HCT116 (cell line): ENCODE measurements around the gene ZNF516. TPM values are rescaled to one million over a fixed set of nuclear protein-coding genes. Genes with fewer than 3 reads are reported as not detected.

Source experiments
- ATAC-seq: fragments of 200-7000 bp; cut with Tn5 transposase; 2 replicates; pipeline ENCODE4 v1.9.1; 2020; ENCODE audit warnings: mild to moderate bottlenecking, moderate library complexity
- BruUV-seq: library from RNA; stranded (reverse); fragments of 400-500 nt; replicated peaks from 2 replicates; lab custom pipeline; 2021; lab: Mats Ljungman, UMichigan
- CTCF ChIA-PET: fragments of 300-600 bp; sonication (Branson Sonifier 250); formaldehyde crosslinking; loops from one replicate; lab custom pipeline; 2021; ENCODE audit warnings: antibody characterized with exemption; lab: Charles Lee
- POLR2A ChIA-PET: fragments of 300-600, 350-600 bp; sonication (Branson Sonifier 250); formaldehyde crosslinking; loops from one replicate; lab custom pipeline; 2021; ENCODE audit warnings: antibody characterized with exemption; lab: Charles Lee
- RAD21 ChIA-PET, 2 experiments: fragments of 300-600 bp; sonication (Branson Sonifier 250); formaldehyde crosslinking; loops; one replicate each; lab custom pipeline; 2023; ENCODE audit warnings: low total read pairs in 2 of 2; ENCODE audit not compliant: uncharacterized antibody in 2 of 2, unreplicated experiment in 2 of 2, low non-redundant PET in 1 of 2; lab: Charles Lee
- DNase-seq: peaks from one replicate; pipeline ENCODE4 v3.0.0-alpha.2; 2010; ENCODE audit warnings: low read depth, low spot score
- H2AFZ ChIP-seq: fragments of 200-600 bp; shearing (Covaris generic), sonication (generic); 2 replicates; pipeline ENCODE4 v1.6.1; 2017; ENCODE audit warnings: low read depth, mixed run types, mixed read lengths, antibody characterized with exemption, low read length; ENCODE audit not compliant: poor library complexity, severe bottlenecking
- H3K27ac ChIP-seq: 2 replicates; pipeline ENCODE4 v1.5.1; 2012; ENCODE audit warnings: low read depth, low read length
- H3K27me3 ChIP-seq: fragments of 200-600 bp; sonication (generic); 2 replicates; pipeline ENCODE4 v1.6.1; 2016; ENCODE audit warnings: mixed run types, low read length, mixed read lengths; ENCODE audit not compliant: insufficient read depth
- H3K36me3 ChIP-seq, 2 experiments: fragments of 200-500 bp in 1 of 2; fragments of 200-600 bp in 1 of 2; sonication (Bioruptor generic) in 1 of 2; sonication (generic) in 1 of 2; 2 replicates each; pipeline versions ENCODE4 v1.5.1 to v1.6.1; 2014 to 2016; ENCODE audit warnings: low read length in 2 of 2, inconsistent platforms in 1 of 2, mixed read lengths in 1 of 2, mixed run types in 1 of 2; ENCODE audit not compliant: insufficient read depth in 2 of 2, control insufficient read depth in 1 of 2
- H3K4me1 ChIP-seq, 2 experiments: fragments of 200-600 bp in 1 of 2; sonication (generic) in 1 of 2; 2 replicates each; pipeline versions ENCODE4 v1.5.1 to v1.6.1; 2012 to 2017; ENCODE audit warnings: low read length in 2 of 2, inconsistent platforms in 1 of 2, mild to moderate bottlenecking in 1 of 2, mixed read lengths in 1 of 2, mixed run types in 1 of 2, moderate library complexity in 1 of 2; ENCODE audit not compliant: insufficient read depth in 2 of 2, control insufficient read depth in 1 of 2
- H3K4me2 ChIP-seq: fragments of 200-600 bp; sonication (generic); 2 replicates; pipeline ENCODE4 v1.6.1; 2017; ENCODE audit warnings: mixed run types, low read length, mixed read lengths
- H3K4me3 ChIP-seq, 2 experiments: fragments of 200-600 bp in 1 of 2; sonication (generic) in 1 of 2; replicated peaks in 1 of 2; 2 replicates each; pipeline ENCODE4 v1.5.1; 2011 to 2016; ENCODE audit warnings: low read length in 2 of 2, control low read depth in 1 of 2, low read depth in 1 of 2, mild to moderate bottlenecking in 1 of 2, mixed read lengths in 1 of 2, mixed run types in 1 of 2
- H3K79me2 ChIP-seq: fragments of 200-600 bp; sonication (generic); 2 replicates; pipeline ENCODE4 v1.6.1; 2017; ENCODE audit warnings: mild to moderate bottlenecking, mixed run types, low read length, moderate library complexity, mixed read lengths; ENCODE audit not compliant: insufficient read depth
- H3K9ac ChIP-seq: fragments of 200-600 bp; sonication (generic); 2 replicates; pipeline ENCODE4 v1.6.1; 2016; ENCODE audit warnings: low read length, mixed read lengths
- H3K9me2 ChIP-seq: fragments of 200-600 bp; sonication (generic), shearing (Covaris generic); 2 replicates; pipeline ENCODE4 v1.6.1; 2017; ENCODE audit warnings: mixed run types, mild to moderate bottlenecking, moderate library complexity; ENCODE audit not compliant: insufficient read depth
- H3K9me3 ChIP-seq, 2 experiments: fragments of 200-500 bp in 1 of 2; fragments of 200-600 bp in 1 of 2; sonication (Bioruptor generic) in 1 of 2; sonication (generic) in 1 of 2; 2 replicates each; pipeline ENCODE4 v1.6.1; 2014 to 2017; ENCODE audit warnings: low read length in 2 of 2, mixed read lengths in 2 of 2, inconsistent platforms in 1 of 2, low read depth in 1 of 2, mild to moderate bottlenecking in 1 of 2, mixed run types in 1 of 2, moderate library complexity in 1 of 2; ENCODE audit not compliant: control insufficient read depth in 1 of 2, insufficient read depth in 1 of 2
- H4K20me1 ChIP-seq: fragments of 200-600 bp; sonication (generic), shearing (Covaris generic); 2 replicates; pipeline ENCODE4 v1.6.1; 2017; ENCODE audit warnings: mixed run types, mild to moderate bottlenecking, moderate library complexity; ENCODE audit not compliant: insufficient read depth
- CEBPB ChIP-seq: IDR thresholded peaks from 2 replicates; pipeline ENCODE4 v1.6.1; 2012; ENCODE audit warnings: low read depth
- CTCF ChIP-seq, 3 experiments: fragments of 200-600 bp in 1 of 3; sonication (generic) in 1 of 3; IDR thresholded peaks in 2 of 3; conservative IDR thresholded peaks in 1 of 3; 2 replicates each; pipeline ENCODE4 v1.5.1; 2012 to 2017; ENCODE audit warnings: low read depth in 2 of 3, low read length in 2 of 3, antibody characterized with exemption in 1 of 3, borderline replicate concordance in 1 of 3, control low read depth in 1 of 3, mild to moderate bottlenecking in 1 of 3, mixed read lengths in 1 of 3, mixed run types in 1 of 3, moderate library complexity in 1 of 3; ENCODE audit not compliant: insufficient read depth in 1 of 3
- EZH2 ChIP-seq: fragments of 200-600 bp; sonication (generic); IDR thresholded peaks from 2 replicates; pipeline ENCODE4 v1.6.1; 2017; ENCODE audit warnings: antibody characterized with exemption, mixed run types
- EZH2phosphoT487 ChIP-seq: fragments of 200-600 bp; IDR thresholded peaks from 2 replicates; pipeline ENCODE4 v1.6.1; 2018; ENCODE audit warnings: antibody characterized with exemption, borderline replicate concordance
- MAX ChIP-seq: IDR thresholded peaks from 2 replicates; pipeline ENCODE4 v1.6.1; 2012
- RAD21 ChIP-seq: IDR thresholded peaks from 2 replicates; pipeline ENCODE4 v1.6.1; 2012; ENCODE audit warnings: low read depth, mild to moderate bottlenecking
- REST ChIP-seq: IDR thresholded peaks from 2 replicates; pipeline ENCODE4 v1.6.1; 2012; ENCODE audit warnings: low read depth
- SP1 ChIP-seq: IDR thresholded peaks from 2 replicates; pipeline ENCODE4 v1.6.1; 2012; ENCODE audit warnings: low read depth
- SRF ChIP-seq: IDR thresholded peaks from 2 replicates; pipeline ENCODE4 v1.6.1; 2012; ENCODE audit warnings: low read depth
- YY1 ChIP-seq: IDR thresholded peaks from 2 replicates; pipeline ENCODE4 v1.6.1; 2011; ENCODE audit warnings: low read length, low read depth, moderate library complexity, mild to moderate bottlenecking; ENCODE audit not compliant: insufficient replicate concordance; ENCODE audit errors: extremely low read depth
- ZBTB33 ChIP-seq: IDR thresholded peaks from 2 replicates; pipeline ENCODE4 v1.6.1; 2011; ENCODE audit warnings: mild to moderate bottlenecking, low read length, moderate library complexity; ENCODE audit not compliant: insufficient replicate concordance; ENCODE audit errors: extremely low read depth
- ZFX ChIP-seq: fragments of 450-650 bp; IDR thresholded peaks from 2 replicates; pipeline ENCODE4 v1.6.1; 2017
- ZNF274 ChIP-seq: fragments of 200-500 bp; sonication (Bioruptor generic); IDR thresholded peaks from 2 replicates; pipeline ENCODE4 v1.6.1; 2014; ENCODE audit warnings: mild to moderate bottlenecking, low read depth, low read length, inconsistent platforms
- intact Hi-C: fragments of 100-400 bp; cut with micrococcal nuclease; formaldehyde crosslinking; loops from 2 replicates; pipeline ENCODE4 v1.10.0; 2022
- total RNA-seq: library from RNA; stranded (reverse); gene quantifications from one replicate; pipeline ENCODE4 v1.2.1, GENCODE V29; 2021; ENCODE audit not compliant: unreplicated experiment

ZNF516 gene
- total RNA-seq, 1 experiment from 2014 or later: 32.0 TPM

GRCh38 chr18:76499021-76499420, 4.0 kb upstream of the ZNF516 start:
- ChIA-PET RAD21 (no interaction called here), POLR2A (no interaction called here), CTCF (no interaction called here)
- H2AFZ ChIP-seq: no peak overlapping the region
- H3K9ac ChIP-seq: no peak overlapping the region
- H3K4me1 ChIP-seq: peaks cover 0 to 13% of the 10 kb centered on the region in 2 experiments; a peak in 1 of 4 replicates
- TF ChIP-seq REST (no peak), ZFX (no peak), SP1 (no peak), ZNF274 (no peak), CEBPB (no peak), MAX (no peak), EZH2phosphoT487 (no peak), RAD21 (no peak), EZH2 (no peak), ZBTB33 (no peak), SRF (no peak), CTCF (IDR thresholded peaks at IDR 0.05 in 2 of 3, conservative IDR thresholded peaks at IDR 0.05 in 1 of 3; ENCODE audit: borderline replicate concordance in 1 of 3, insufficient read depth in 1 of 3, low read depth in 2 of 3, low read length in 2 of 3) (no peak), YY1 (no peak)
- no peaks in the 10 kb centered on the region for H3K9me3 ChIP-seq
- H3K36me3 ChIP-seq: no peaks in the 10 kb centered on the region
- ATAC-seq (no peak), DNase-seq (no peak)
- H4K20me1 ChIP-seq: no peaks in the 10 kb centered on the region
- BruUV-seq: no TSS peak
- H3K27me3 ChIP-seq: no peaks in the 10 kb centered on the region
- no peaks in the 10 kb centered on the region for H3K9me2 ChIP-seq
- H3K4me2 ChIP-seq: no peak overlapping the region
- intact Hi-C loops: loop anchor here (5.0 to 10.0 kb wide), 3 partner anchors 58 to 306 kb away; no protein-coding TSS in a partner anchor
- no peaks in the 10 kb centered on the region for H3K79me2 ChIP-seq
- no peak overlapping the region for H3K27ac ChIP-seq
- no peak overlapping the region for H3K4me3 ChIP-seq
